ENCODE measurements around the gene RERE. TPM values are rescaled to one million over a fixed set of nuclear protein-coding genes. Genes with fewer than 3 reads are reported as not detected.

Gene RERE
- total RNA-seq, 1 donor from 2014 or later, result 76.8 TPM

DNA sequence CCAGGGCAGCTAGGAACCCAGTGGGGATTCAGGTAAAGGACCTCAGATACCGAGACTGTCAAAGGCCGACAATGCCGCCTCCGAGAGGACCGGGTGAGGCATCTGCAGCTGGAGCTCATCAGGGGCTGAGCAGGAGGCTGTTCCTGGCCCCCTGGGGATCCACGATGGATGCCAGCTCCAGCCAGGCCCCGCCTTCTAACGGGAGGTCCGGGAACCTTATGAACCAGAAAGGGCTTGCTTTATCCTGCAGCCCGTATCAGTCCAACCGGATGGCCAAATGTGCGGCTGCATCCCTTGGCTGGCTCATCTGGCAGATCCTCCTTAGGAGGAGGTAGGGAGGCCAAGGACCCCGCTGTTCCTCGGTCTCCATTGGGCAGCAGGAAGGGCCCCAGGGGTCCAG lies 467.5 kb downstream of the RERE start:
- H3K36me3 Mint-ChIP-seq (ENCODE audit: unreplicated experiment), result peaks cover 12% of the 10 kb centered on the region
- no peak for DNase-seq (ENCODE audit: extremely low spot score, unreplicated experiment)
- peaks cover 15% of the 10 kb centered on the region for H3K4me1 Mint-ChIP-seq (ENCODE audit: unreplicated experiment)
- H3K27me3 Mint-ChIP-seq (ENCODE audit: unreplicated experiment), result no peaks in the 10 kb centered on the region
- H3K4me3 Mint-ChIP-seq (ENCODE audit: unreplicated experiment), result no peak overlapping the region
- H3K9me3 Mint-ChIP-seq (ENCODE audit: unreplicated experiment), result no peaks in the 10 kb centered on the region
- H3K27ac Mint-ChIP-seq (ENCODE audit: unreplicated experiment), result no peak overlapping the region
- TF ChIP-seq, protein P1, sequence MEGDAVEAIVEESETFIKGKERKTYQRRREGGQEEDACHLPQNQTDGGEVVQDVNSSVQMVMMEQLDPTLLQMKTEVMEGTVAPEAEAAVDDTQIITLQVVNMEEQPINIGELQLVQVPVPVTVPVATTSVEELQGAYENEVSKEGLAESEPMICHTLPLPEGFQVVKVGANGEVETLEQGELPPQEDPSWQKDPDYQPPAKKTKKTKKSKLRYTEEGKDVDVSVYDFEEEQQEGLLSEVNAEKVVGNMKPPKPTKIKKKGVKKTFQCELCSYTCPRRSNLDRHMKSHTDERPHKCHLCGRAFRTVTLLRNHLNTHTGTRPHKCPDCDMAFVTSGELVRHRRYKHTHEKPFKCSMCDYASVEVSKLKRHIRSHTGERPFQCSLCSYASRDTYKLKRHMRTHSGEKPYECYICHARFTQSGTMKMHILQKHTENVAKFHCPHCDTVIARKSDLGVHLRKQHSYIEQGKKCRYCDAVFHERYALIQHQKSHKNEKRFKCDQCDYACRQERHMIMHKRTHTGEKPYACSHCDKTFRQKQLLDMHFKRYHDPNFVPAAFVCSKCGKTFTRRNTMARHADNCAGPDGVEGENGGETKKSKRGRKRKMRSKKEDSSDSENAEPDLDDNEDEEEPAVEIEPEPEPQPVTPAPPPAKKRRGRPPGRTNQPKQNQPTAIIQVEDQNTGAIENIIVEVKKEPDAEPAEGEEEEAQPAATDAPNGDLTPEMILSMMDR (IDR thresholded peaks at IDR 0.05), result no peak

- TF ChIP-seq, protein P1 (IDR thresholded peaks at IDR 0.05), result no peak
- Mint-ChIP-seq H3K4me1 (ENCODE audit: unreplicated experiment) (peaks cover 18% of the 10 kb centered on the region), H3K27me3 (ENCODE audit: unreplicated experiment) (no peaks in the 10 kb centered on the region), H3K27ac (ENCODE audit: unreplicated experiment) (no peak overlapping the region), H3K4me3 (ENCODE audit: unreplicated experiment) (no peak overlapping the region), H3K9me3 (ENCODE audit: unreplicated experiment) (no peaks in the 10 kb centered on the region), H3K36me3 (ENCODE audit: unreplicated experiment) (peaks cover 10% of the 10 kb centered on the region)
- no peak for DNase-seq (ENCODE audit: extremely low spot score, unreplicated experiment)
Observed at GRCh38 chr1:8349473-8349865, 468.0 kb downstream of the RERE start.

DNA sequence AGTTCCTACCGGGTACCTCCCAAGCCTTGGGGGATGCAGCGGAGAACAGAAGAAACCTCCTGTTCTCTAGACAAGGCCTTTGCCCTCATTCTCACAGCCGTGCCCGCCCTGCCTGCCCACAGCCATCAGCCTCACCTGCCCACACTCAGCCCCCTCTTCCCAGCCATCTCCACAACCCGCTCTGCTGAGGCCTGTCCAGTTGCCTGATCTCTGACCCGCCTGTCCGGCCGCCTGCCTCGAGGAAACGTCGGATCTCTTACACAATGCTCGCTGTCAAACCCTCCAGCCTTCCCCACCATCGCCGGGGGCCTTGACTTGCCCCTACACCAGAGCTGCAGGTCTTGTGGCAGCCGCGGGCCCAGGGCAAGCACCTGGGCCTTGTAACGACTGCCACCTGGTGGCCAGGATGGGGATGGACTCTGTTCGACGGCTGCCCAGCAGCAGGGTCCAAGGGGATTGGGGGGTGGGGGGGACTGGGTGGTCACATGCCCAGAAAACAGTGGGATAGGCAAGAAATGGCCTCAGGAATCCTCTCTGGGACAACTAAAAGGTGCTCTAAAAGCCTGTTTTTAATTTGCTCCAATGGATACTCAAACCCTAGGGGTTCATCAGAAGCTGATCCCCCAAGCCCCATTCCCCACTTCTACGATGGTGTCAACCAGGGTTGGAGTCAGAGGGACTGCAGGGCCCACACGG lies 468.5 kb downstream of the RERE start:
- Mint-ChIP-seq H3K4me1 (ENCODE audit: unreplicated experiment) (peaks cover 22% of the 10 kb centered on the region), H3K4me3 (ENCODE audit: unreplicated experiment) (no peak overlapping the region), H3K36me3 (ENCODE audit: unreplicated experiment) (peaks cover 8% of the 10 kb centered on the region), H3K9me3 (ENCODE audit: unreplicated experiment) (no peaks in the 10 kb centered on the region), H3K27ac (ENCODE audit: unreplicated experiment) (peak overlapping the region; percentile 62), H3K27me3 (ENCODE audit: unreplicated experiment) (no peaks in the 10 kb centered on the region)
- DNase-seq (ENCODE audit: extremely low spot score, unreplicated experiment), result no peak
- TF ChIP-seq, protein P1 (IDR thresholded peaks at IDR 0.05), result peak; percentile 84

DNA sequence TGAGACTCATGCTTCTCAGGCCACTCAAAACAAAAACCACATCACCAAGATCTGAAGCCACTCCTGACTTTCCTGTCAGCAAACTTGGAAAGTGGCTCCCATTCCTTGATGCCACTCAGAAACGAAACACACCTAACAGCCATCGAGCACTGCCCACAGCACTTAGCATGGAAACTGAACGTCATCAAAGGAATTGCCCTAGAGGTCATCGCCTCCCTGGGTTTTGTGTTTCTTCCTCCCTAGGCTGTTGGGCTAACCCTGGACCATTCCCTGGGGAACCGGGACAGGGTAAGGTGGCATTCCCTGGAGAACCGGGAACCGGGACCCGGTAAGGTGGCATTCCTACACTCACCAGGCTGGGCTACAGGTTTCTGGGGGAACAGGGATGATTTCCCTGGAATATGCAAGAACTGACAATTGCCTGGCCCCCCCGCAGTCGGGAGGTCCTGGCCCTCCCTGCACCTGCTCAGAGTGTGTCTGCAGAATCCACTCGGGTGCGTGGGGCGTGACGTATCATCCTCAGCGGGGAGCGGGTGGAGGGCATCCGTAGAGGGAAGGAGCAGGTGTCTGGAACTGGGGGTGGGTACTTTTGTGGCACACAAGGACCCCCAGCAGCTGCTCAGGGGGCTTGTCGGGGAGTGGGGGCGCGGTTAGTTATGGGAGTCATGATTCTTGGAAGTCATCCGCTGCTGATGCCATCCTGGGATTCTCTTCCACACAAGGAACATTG lies 469.2 kb downstream of the RERE start:
- H3K9me3 Mint-ChIP-seq (ENCODE audit: unreplicated experiment), result no peaks in the 10 kb centered on the region
- no peaks in the 10 kb centered on the region for H3K27me3 Mint-ChIP-seq (ENCODE audit: unreplicated experiment)
- no peak overlapping the region for H3K4me3 Mint-ChIP-seq (ENCODE audit: unreplicated experiment)
- no peak for DNase-seq (ENCODE audit: extremely low spot score, unreplicated experiment)
- H3K27ac Mint-ChIP-seq (ENCODE audit: unreplicated experiment), result no peak overlapping the region
- H3K36me3 Mint-ChIP-seq (ENCODE audit: unreplicated experiment), result peaks cover 4% of the 10 kb centered on the region
- H3K4me1 Mint-ChIP-seq (ENCODE audit: unreplicated experiment), result peaks cover 30% of the 10 kb centered on the region
- TF ChIP-seq, protein P1 (IDR thresholded peaks at IDR 0.05), result no peak

GRCh38 chr1:8347635-8348034 lies 469.8 kb downstream of the RERE start:
- DNase-seq (ENCODE audit: extremely low spot score, unreplicated experiment), result no peak
- no peak overlapping the region for H3K27ac Mint-ChIP-seq (ENCODE audit: unreplicated experiment)
- H3K9me3 Mint-ChIP-seq (ENCODE audit: unreplicated experiment), result no peaks in the 10 kb centered on the region
- TF ChIP-seq, protein P1 (IDR thresholded peaks at IDR 0.05), result no peak
- no peaks in the 10 kb centered on the region for H3K27me3 Mint-ChIP-seq (ENCODE audit: unreplicated experiment)
- H3K4me3 Mint-ChIP-seq (ENCODE audit: unreplicated experiment), result no peak overlapping the region
- H3K4me1 Mint-ChIP-seq (ENCODE audit: unreplicated experiment), result peaks cover 35% of the 10 kb centered on the region
- H3K36me3 Mint-ChIP-seq (ENCODE audit: unreplicated experiment), result no peaks in the 10 kb centered on the region
